Naive thymus-derived CD4-positive, alpha-beta T cell (primary cell): ENCODE data around the gene ERP27. TPM values are rescaled to one million over a fixed set of nuclear protein-coding genes. Genes with fewer than 3 reads are reported as not detected.

Experiments used
- ATAC-seq: fragments of 150-1000 bp; cut with Tn5 transposase; 2 replicates; pipeline ENCODE4 v1.10.0; 2021; ENCODE audit warnings: mild to moderate bottlenecking, moderate library complexity
- CTCF ChIA-PET: fragments of 350-600 bp; sonication (Branson Sonifier 250); formaldehyde crosslinking; loops from one replicate; lab custom pipeline; 2021; ENCODE audit warnings: antibody characterized with exemption; lab: Charles Lee
- POLR2A ChIA-PET: fragments of 350-600 bp; sonication (Branson Sonifier 250); formaldehyde crosslinking; loops from one replicate; lab custom pipeline; 2021; ENCODE audit warnings: antibody characterized with exemption, inconsistent platforms; lab: Charles Lee
- DNase-seq, 9 donors: peaks; one replicate each; pipeline versions ENCODE4 v3.0.0 to v3.0.0-alpha.2; 2020 to 2022; ENCODE audit warnings: mixed read lengths in 1 of 9
- H3K27ac ChIP-seq: one replicate; pipeline ENCODE4 v1.7.0; 2013; ENCODE audit warnings: mild to moderate bottlenecking, low read depth, low read length, moderate library complexity
- H3K27me3 ChIP-seq, 2 donors: one replicate each; pipeline ENCODE4 v1.7.0; 2013; ENCODE audit warnings: low read length in 2 of 2, mild to moderate bottlenecking in 2 of 2, moderate library complexity in 2 of 2; ENCODE audit not compliant: control insufficient read depth in 2 of 2, insufficient read depth in 2 of 2
- H3K36me3 ChIP-seq, 3 experiments: 1 replicate in 2 of 3; 2 replicates in 1 of 3; pipeline ENCODE4 v1.7.0; 2013; ENCODE audit warnings: low read length in 3 of 3, mild to moderate bottlenecking in 3 of 3, moderate library complexity in 1 of 3; ENCODE audit not compliant: insufficient read depth in 3 of 3, control insufficient read depth in 2 of 3
- H3K4me1 ChIP-seq, 2 donors: one replicate each; pipeline ENCODE4 v1.7.0; 2013; ENCODE audit warnings: low read length in 2 of 2, mild to moderate bottlenecking in 2 of 2, moderate library complexity in 1 of 2; ENCODE audit not compliant: control insufficient read depth in 2 of 2, insufficient read depth in 2 of 2
- H3K4me3 ChIP-seq: 2 replicates; pipeline ENCODE4 v1.7.0; 2013; ENCODE audit warnings: mild to moderate bottlenecking, low read length
- H3K9me3 ChIP-seq, 3 experiments: 1 replicate in 2 of 3; 2 replicates in 1 of 3; pipeline ENCODE4 v1.7.0; 2013; ENCODE audit warnings: low read length in 3 of 3; ENCODE audit not compliant: control insufficient read depth in 2 of 3
- H3K27ac Mint-ChIP-seq, 9 donors: one replicate each; pipeline ENCODE4 v1.8.0; 2020 to 2022; ENCODE audit warnings: mixed read lengths in 9 of 9, mild to moderate bottlenecking in 8 of 9, moderate library complexity in 5 of 9, inconsistent platforms in 2 of 9
- H3K27me3 Mint-ChIP-seq, 5 donors: one replicate each; pipeline ENCODE4 v1.8.0; 2021 to 2022; ENCODE audit warnings: mixed read lengths in 5 of 5, mild to moderate bottlenecking in 1 of 5
- H3K36me3 Mint-ChIP-seq, 5 donors: one replicate each; pipeline ENCODE4 v1.8.0; 2020 to 2022; ENCODE audit warnings: mixed read lengths in 5 of 5, mild to moderate bottlenecking in 3 of 5, inconsistent platforms in 1 of 5
- H3K4me1 Mint-ChIP-seq, 7 donors: one replicate each; pipeline ENCODE4 v1.8.0; 2020 to 2022; ENCODE audit warnings: mixed read lengths in 7 of 7, mild to moderate bottlenecking in 3 of 7, inconsistent platforms in 1 of 7
- H3K4me3 Mint-ChIP-seq, 10 donors: one replicate each; pipeline ENCODE4 v1.8.0; 2020 to 2022; ENCODE audit warnings: mild to moderate bottlenecking in 10 of 10, mixed read lengths in 10 of 10, moderate library complexity in 6 of 10, inconsistent platforms in 2 of 10
- H3K9me3 Mint-ChIP-seq, 11 donors: one replicate each; pipeline ENCODE4 v1.8.0; 2020 to 2022; ENCODE audit warnings: mixed read lengths in 11 of 11, mild to moderate bottlenecking in 4 of 11, inconsistent platforms in 1 of 11, moderate library complexity in 1 of 11
- intact Hi-C, 2 donors: fragments of 100-400 bp; cut with micrococcal nuclease; formaldehyde crosslinking; loops; one replicate each; pipeline ENCODE4 v1.15.1; 2023
- polyA plus RNA-seq, 2 donors: library from polyadenylated mRNA; unstranded; fragments of 300-500 nt; fragmentation: Illumina TruSeq; gene quantifications; one replicate each; pipeline ENCODE4 v1.2.3, GENCODE V29; 2021
- total RNA-seq, 6 experiments: library from RNA in 5 of 6; stranded (reverse) in 5 of 6; gene quantifications; 1 replicate in 5 of 6; 2 replicates in 1 of 6; pipeline ENCODE4 v1.2.3 and lab custom pipeline; 2021 to 2026

Gene ERP27
- total RNA-seq (10 to 100 TPM; 12.6 to 20.3 (median 19.1) TPM), polyA plus RNA-seq (1 to 10 TPM; 5.6 to 5.8 TPM), total RNA-seq (lab: John Stamatoyannopoulos, UW) (14.7 reads per million, percentile 44 among the genes with 10 or more reads in this experiment)

DNA sequence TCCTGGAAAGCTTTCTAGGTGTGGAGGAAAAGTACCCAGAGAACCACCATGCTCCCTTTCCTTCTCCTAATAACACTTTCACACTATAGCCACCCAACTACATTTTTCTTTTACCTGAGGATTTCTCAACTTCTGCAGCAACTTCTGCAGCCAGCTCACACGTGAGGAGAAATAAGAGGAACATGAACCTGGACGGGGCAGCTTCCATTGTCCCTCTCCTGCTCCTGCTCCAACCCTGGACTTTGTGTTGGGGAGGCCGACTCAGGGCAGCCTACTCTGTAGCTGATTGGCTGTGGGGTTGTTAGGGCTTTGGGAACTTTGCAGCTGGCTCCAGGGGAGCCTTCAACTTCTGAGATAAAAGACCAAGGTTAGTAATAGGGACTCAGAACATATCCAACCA, at the start of gene ERP27:
TSS of gene ERP27 (minus strand) at position 237 of the 400 bp plus-strand sequence. CDS start at position 208, 29 bp downstream.
- H3K4me1 Mint-ChIP-seq, result peaks cover 32 to 78% (median 66%) of the 10 kb centered on the region in 7 donors
- peaks cover 0 to 3% (median 0%) of the 10 kb centered on the region in 11 donors for H3K9me3 Mint-ChIP-seq
- ChIA-PET CTCF (interaction anchor here (0.8 to 5.0 kb wide), 9 partner anchors 9 to 249 kb away, joined by 3 to 30 read pairs (median 5); no protein-coding TSS in a partner anchor), POLR2A (interaction anchor here (0.8 to 8.0 kb wide), 13 partner anchors 10 to 167 kb away, joined by 3 to 60 read pairs (median 6); partner anchors contain the start of gene ARHGDIB)
- Histone ChIP-seq H3K36me3 (peaks cover 19 to 47% (median 26%) of the 10 kb centered on the region in 3 experiments), H3K4me1 (peaks cover 0 to 22% of the 10 kb centered on the region in 2 donors), H3K27me3 (no peaks in the 10 kb centered on the region), H3K4me3 (no peak within 1 kb of the TSS), H3K27ac (peak within 1 kb of the TSS; percentile 48), H3K9me3 (no peaks in the 10 kb centered on the region)
- H3K36me3 Mint-ChIP-seq, result peaks cover 28 to 71% (median 64%) of the 10 kb centered on the region in 5 donors
- no peaks in the 10 kb centered on the region for H3K27me3 Mint-ChIP-seq
- ATAC-seq, result no peak
- no peak for DNase-seq
- H3K27ac Mint-ChIP-seq, result peak within 1 kb of the TSS; percentile 56 to 94 (median 84)
- intact Hi-C loops, result loop anchor here in 1 of 2 donors (2.0 kb wide), 1 partner anchor 18 kb away; no protein-coding TSS in a partner anchor
- peak within 1 kb of the TSS in 9 of 10 donors; percentile 6 to 59 (median 48) for H3K4me3 Mint-ChIP-seq

DNA sequence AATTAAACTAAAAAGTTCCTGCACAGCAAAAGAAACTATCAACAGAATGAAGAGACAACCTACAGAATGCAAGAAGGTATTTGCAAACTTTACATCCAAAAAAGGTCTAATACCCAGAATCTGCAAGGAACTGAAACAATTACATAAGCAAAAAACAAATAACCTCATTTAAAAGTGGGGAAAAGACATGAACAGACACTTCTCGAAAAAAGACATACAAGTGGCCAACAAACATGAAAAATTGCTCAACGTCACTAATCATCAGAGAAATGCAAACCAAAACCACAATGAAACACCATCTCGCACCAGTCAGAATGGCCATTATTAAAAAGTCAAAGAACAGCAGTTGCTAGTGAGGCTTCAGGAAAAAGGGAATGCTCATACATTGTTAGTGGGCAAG, 49.7 kb upstream of the ERP27 start:
- H3K27me3 ChIP-seq, result no peaks in the 10 kb centered on the region
- Mint-ChIP-seq H3K9me3 (peaks cover 0 to 16% (median 4%) of the 10 kb centered on the region in 11 donors), H3K36me3 (peaks cover 0 to 13% (median 0%) of the 10 kb centered on the region in 5 donors), H3K4me1 (peaks cover 22 to 50% (median 42%) of the 10 kb centered on the region in 7 donors), H3K27ac (no peak overlapping the region), H3K27me3 (peaks cover 0 to 3% (median 0%) of the 10 kb centered on the region in 5 donors), H3K4me3 (no peak overlapping the region)
- DNase-seq (no peak), ATAC-seq (no peak)
- peaks cover 3 to 17% of the 10 kb centered on the region in 2 donors for H3K4me1 ChIP-seq
- H3K4me3 ChIP-seq, result no peak overlapping the region
- no peak overlapping the region for H3K27ac ChIP-seq
- POLR2A ChIA-PET, result interaction anchor here (1.1 kb wide), 1 partner anchor 218 kb away, joined by 3 read pairs; no protein-coding TSS in a partner anchor
- CTCF ChIA-PET, result interaction anchor here (1.1 kb wide), 1 partner anchor 10 kb away, joined by 4 read pairs; no protein-coding TSS in a partner anchor
- intact Hi-C loops, result no loop called here
- H3K9me3 ChIP-seq, result no peaks in the 10 kb centered on the region
- H3K36me3 ChIP-seq, result no peaks in the 10 kb centered on the region

DNA sequence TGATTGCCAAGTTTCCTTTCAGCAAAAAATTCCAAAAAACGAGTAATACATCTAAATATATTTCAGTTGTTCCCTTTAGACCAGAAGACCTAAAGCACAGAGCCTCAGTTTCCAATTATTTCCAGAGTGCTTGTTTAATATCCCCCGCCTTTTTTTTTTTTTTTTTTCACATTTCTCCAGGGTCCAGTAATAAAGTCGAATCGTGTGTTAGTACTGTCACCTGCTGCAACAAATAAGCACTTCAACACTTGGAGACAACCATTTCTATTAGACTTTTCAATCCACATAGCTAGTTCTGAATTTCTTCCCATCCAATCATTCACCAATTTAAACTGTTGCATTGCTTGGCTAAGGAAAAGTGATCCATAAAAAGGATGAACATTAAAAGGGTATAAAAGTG, 48.1 kb upstream of the ERP27 start:
- DNase-seq (no peak), ATAC-seq (no peak)
- peak overlapping the region in 1 of 9 donors; percentile 9 for H3K27ac Mint-ChIP-seq
- H3K27me3 ChIP-seq, result no peaks in the 10 kb centered on the region
- no peaks in the 10 kb centered on the region for H3K36me3 ChIP-seq
- no peak overlapping the region for H3K4me3 Mint-ChIP-seq
- no peak overlapping the region for H3K4me3 ChIP-seq
- peaks cover 8 to 23% of the 10 kb centered on the region in 2 donors for H3K4me1 ChIP-seq
- intact Hi-C loops, result no loop called here
- ChIA-PET POLR2A (interaction anchor here (0.5 to 1.6 kb wide), 4 partner anchors 8 to 33 kb away, joined by 3 to 4 read pairs (median 3); partner anchors contain the start of gene ARHGDIB), CTCF (interaction anchor here (0.6 to 1.5 kb wide), 7 partner anchors 38 to 302 kb away, joined by 3 to 6 read pairs (median 3); partner anchors contain the start of gene ERP27)
- peaks cover 0 to 12% (median 0%) of the 10 kb centered on the region in 5 donors for H3K36me3 Mint-ChIP-seq
- peaks cover 31 to 56% (median 50%) of the 10 kb centered on the region in 7 donors for H3K4me1 Mint-ChIP-seq
- peaks cover 0 to 14% (median 4%) of the 10 kb centered on the region in 11 donors for H3K9me3 Mint-ChIP-seq
- H3K27ac ChIP-seq, result no peak overlapping the region
- H3K9me3 ChIP-seq, result no peaks in the 10 kb centered on the region
- H3K27me3 Mint-ChIP-seq, result peaks cover 0 to 3% (median 0%) of the 10 kb centered on the region in 5 donors

DNA sequence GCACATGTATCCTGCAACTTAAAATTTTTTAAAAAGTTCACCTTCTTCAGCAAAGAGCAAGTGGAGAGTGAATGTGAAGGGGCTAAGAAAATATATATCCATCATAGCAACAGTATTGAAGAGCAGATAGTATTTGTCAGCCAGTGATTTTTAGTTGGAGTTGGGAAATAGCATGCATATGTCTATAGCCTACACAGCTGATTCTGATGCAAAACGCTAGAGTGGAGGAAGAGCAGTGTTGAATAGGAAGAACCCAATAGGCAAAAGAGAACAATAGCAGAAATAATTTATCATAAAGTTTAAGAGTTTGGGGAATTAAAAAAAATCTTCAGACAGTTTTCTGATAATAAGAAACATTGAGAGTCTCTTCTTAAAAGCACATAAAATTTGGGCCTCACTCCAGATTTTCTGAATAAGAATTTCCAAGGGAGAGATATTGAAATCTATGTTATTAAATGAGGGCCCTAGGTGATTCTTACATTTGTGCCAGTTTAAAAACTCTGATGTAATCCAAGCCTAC, 46.5 kb upstream of the ERP27 start:
- POLR2A ChIA-PET, result interaction anchor here (0.8 to 2.1 kb wide), 7 partner anchors 9 to 261 kb away, joined by 3 to 8 read pairs (median 3); no protein-coding TSS in a partner anchor

DNA sequence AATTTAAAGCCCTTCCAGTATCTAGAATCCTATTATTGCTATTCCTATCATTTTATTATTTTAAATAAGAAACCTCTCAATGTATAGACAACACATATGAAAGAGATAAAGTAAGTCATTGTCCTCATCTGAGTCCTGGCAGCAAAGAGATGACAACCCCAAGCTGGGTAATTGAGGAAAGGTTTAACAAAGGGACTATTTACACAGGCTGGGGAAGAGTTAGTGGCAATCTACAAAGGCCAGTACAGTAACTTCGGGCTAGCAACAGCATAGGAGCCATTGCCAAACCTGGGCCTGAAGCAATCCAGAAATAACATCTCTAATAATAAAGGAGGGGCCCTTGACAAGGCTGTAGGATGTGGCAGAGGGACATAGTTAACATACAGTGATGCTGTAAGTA, 45.7 kb upstream of the ERP27 start:
- no peak for ATAC-seq
- peaks cover 36 to 70% (median 68%) of the 10 kb centered on the region in 7 donors for H3K4me1 Mint-ChIP-seq
- no peak overlapping the region for H3K27ac ChIP-seq

More for the DNA sequence above, 46.5 kb upstream of the ERP27 start:
- CTCF ChIA-PET, result interaction anchor here (0.6 to 1.5 kb wide), 3 partner anchors 10 to 165 kb away, joined by 3 to 4 read pairs (median 3); no protein-coding TSS in a partner anchor
- H3K9me3 ChIP-seq, result no peaks in the 10 kb centered on the region
- Mint-ChIP-seq H3K4me1 (peaks cover 38 to 69% (median 63%) of the 10 kb centered on the region in 7 donors), H3K4me3 (peak overlapping the region in 4 of 10 donors; percentile 8 to 41 (median 38)), H3K36me3 (peaks cover 0 to 5% (median 0%) of the 10 kb centered on the region in 5 donors), H3K27me3 (peaks cover 0 to 3% (median 0%) of the 10 kb centered on the region in 5 donors), H3K9me3 (peaks cover 0 to 5% (median 0%) of the 10 kb centered on the region in 11 donors), H3K27ac (peak overlapping the region in 4 of 9 donors; percentile 9 to 79 (median 34))
- no peaks in the 10 kb centered on the region for H3K36me3 ChIP-seq
- intact Hi-C loops, result loop anchor here in 1 of 2 donors (1.0 kb wide), 1 partner anchor 9 kb away; no protein-coding TSS in a partner anchor
- H3K27me3 ChIP-seq, result no peaks in the 10 kb centered on the region
- no peak overlapping the region for H3K27ac ChIP-seq
- no peak overlapping the region for H3K4me3 ChIP-seq
- ATAC-seq (no peak), DNase-seq (peak in 1 of 9 donors; percentile 11)
- peaks cover 10 to 39% of the 10 kb centered on the region in 2 donors for H3K4me1 ChIP-seq

More for the DNA sequence above, 45.7 kb upstream of the ERP27 start:
- H3K9me3 Mint-ChIP-seq, result peaks cover 0 to 5% (median 0%) of the 10 kb centered on the region in 11 donors
- Histone ChIP-seq H3K4me3 (no peak overlapping the region), H3K36me3 (no peaks in the 10 kb centered on the region), H3K27me3 (no peaks in the 10 kb centered on the region), H3K4me1 (peaks cover 17 to 47% of the 10 kb centered on the region in 2 donors), H3K9me3 (no peaks in the 10 kb centered on the region)
- peak overlapping the region in 1 of 10 donors; percentile 41 for H3K4me3 Mint-ChIP-seq
- ChIA-PET POLR2A (interaction anchor here (0.9 to 4.4 kb wide), 8 partner anchors 11 to 260 kb away, joined by 3 to 22 read pairs (median 6); partner anchors contain the start of genes ARHGDIB and PDE6H), CTCF (interaction anchor here (0.6 to 1.4 kb wide), 3 partner anchors 12 to 164 kb away, joined by 3 to 5 read pairs (median 3); no protein-coding TSS in a partner anchor)
- no peak for DNase-seq
- H3K36me3 Mint-ChIP-seq, result peaks cover 0 to 3% (median 0%) of the 10 kb centered on the region in 5 donors
- H3K27me3 Mint-ChIP-seq, result peaks cover 0 to 3% (median 0%) of the 10 kb centered on the region in 5 donors
- peak overlapping the region in 3 of 9 donors; percentile 22 to 79 (median 44) for H3K27ac Mint-ChIP-seq
- intact Hi-C loops, result loop anchor here in 1 of 2 donors (1.0 kb wide), 1 partner anchor 10 kb away; no protein-coding TSS in a partner anchor
